GM19035 (cell line): ENCODE results near the gene KIF16B.
"Not testable (repeated sequence)": the region's sequence is repeated elsewhere in the genome, so short reads cannot be mapped to it uniquely, and the experiment has no call there.

ENCODE experiments used
- ATAC-seq: cut with Tn5 transposase; IDR thresholded peaks from one replicate; pipeline ENCODE4 v1.9.1; 2021; ENCODE audit not compliant: unreplicated experiment

KIF16B gene

DNA sequence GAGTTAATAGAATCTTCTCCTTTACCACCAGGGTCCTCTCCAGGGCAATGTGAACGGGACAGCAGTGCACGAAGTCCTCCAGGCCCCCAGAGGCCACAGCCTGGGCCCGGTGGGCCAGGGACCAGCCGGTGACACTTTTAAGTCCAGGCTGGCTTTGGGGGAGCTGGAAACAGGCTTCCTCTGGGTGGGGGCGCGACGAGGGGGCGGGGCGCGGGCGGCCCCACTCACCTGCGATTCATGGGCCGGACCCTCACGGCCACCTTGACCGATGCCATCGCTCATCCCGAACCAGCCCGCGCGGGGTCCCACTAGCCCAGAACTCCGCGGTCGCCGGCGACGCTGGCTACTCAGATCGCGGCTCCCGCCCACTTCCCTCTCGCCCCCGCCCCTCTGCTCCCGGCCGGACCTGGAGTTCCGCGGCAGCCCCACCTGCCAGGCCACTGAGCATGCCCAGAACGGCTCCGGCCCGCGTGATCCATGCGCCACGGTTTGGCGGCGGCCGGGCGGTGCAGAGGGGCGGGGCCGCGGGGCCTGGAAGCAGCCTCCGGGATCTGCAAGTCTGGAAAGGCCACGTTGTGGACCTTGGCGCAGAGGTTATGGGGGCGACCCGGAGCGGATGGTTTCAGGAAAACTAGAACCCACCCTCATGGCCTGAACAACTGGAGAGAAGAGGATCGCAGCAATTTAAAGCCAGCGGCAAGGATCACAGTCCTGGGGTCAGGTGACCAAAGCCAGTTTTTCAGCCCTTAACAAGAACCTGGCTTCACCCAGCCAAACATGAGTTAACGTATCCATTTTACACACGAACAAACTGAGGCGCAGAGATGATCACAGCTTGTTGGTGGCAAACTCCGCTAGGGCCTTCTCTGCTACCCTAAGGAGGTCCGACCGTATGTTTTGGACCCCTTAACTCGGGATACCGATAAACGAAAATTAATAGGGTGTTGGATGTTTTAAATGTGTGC, at the start of gene KIF16B:
KIF16B (minus strand) TSS at position 448 of the 965 bp plus-strand sequence; CDS start at position 275, 173 bp downstream.
- peak; percentile 83 for ATAC-seq

DNA sequence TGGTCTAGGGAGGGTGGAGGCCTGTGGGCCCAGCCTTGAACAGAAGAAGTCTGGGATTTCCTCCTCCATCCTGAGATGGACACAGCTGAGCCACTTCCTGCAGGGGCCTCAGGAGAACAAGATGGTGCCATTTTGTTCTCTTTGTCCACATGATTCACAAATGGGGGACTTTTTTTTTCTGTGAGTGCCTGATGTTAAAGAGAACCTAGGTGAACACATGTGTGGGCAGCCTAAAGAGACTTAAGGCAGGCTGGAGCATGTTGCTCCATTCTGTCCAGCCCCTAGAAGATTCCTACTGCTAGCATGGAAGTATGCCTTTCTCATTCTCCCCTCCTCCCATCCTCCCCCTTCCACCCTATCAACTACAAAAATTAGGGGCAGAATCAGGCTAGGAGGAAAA, 49.3 kb upstream of the KIF16B start:
- no peak for ATAC-seq

GRCh38 chr20:16621435-16622141, 48.3 kb upstream of the KIF16B start:
- ATAC-seq, result no peak

DNA sequence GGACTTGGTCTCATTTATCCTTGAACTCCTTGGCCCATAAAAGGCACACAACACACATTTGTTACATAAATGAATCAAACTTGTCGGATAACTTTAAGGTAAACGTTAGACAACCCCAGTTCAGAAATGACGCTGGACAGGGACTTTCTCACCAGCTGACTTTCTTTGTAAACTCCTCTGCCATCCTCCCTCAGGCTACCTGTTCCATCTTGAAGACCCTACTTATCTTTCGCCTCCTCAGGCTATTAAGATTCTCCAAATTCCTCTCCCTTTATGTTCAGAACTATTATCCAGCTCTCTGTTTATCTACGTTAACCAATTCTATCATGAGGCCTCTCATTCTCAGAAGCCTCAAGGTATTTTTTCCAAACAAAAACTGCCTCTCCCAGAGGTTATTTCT, 47.7 kb upstream of the KIF16B start:
- no peak for ATAC-seq

GRCh38 chr20:16619953-16620352, 46.7 kb upstream of the KIF16B start:
- no peak for ATAC-seq

DNA sequence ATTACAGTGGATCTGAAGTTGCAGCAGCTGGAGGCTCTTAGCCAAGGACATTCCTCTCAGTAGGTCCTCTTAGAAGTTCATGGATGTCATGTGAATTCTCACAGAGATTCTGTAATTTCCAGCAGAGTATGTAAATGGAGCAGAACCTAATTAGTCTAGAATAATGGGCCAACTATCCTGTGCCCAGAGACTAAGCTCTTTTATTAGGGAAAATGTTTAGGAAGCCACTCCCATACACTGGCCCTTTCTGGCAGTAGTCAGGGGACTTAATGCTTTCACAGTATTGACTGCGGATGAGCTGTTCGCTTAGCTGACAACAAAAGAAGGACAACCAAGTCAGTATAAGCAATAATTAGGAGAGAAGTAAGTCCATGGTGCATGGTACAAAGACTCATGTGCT, 43.8 kb upstream of the KIF16B start:
- ATAC-seq, result no peak

GRCh38 chr20:16616317-16616716, 43.1 kb upstream of the KIF16B start:
- no peak for ATAC-seq

- ATAC-seq, result no peak
Measured at GRCh38 chr20:16615199-16615598, 42.0 kb upstream of the KIF16B start.

DNA sequence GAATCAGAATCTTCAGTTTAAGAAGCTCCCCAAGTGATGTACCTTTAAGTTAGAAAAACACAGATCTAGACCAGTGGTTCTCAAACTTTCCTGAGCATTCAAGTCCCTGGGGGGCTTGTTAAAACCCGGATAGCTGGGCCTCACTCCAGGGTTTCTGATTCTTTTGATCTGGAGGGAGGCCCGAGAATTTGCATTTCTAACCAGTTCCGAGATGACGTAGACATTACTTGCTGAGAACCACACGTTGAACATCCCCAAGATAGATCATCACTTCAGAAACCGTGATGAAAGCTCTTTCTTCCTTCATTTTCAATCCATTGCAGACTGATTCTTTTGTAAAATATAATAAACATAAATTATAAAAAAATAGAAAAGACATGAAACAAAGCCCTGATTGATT, 40.7 kb upstream of the KIF16B start:
- no peak for ATAC-seq

GRCh38 chr20:16612706-16613105, 39.5 kb upstream of the KIF16B start:
- no peak for ATAC-seq

DNA sequence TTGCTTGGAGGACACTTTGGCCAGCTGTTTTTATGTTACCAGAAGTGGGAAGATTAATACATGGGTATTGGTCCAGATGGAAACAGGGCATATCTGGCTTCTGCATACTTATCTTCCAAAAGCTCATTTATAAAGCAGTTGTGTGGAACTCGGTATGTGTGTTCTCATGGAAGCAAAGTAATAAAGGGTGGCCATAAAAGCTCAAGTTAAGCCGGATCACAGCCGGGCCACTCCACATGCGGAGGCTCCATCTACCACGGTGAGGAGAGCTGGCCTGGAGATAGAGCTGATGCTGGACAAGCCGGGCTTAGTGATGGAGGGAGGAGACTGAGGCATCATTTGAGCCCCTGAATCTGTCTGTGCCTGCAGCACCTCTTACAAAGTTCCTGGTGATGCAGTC, 38.6 kb upstream of the KIF16B start:
- no peak for ATAC-seq

DNA sequence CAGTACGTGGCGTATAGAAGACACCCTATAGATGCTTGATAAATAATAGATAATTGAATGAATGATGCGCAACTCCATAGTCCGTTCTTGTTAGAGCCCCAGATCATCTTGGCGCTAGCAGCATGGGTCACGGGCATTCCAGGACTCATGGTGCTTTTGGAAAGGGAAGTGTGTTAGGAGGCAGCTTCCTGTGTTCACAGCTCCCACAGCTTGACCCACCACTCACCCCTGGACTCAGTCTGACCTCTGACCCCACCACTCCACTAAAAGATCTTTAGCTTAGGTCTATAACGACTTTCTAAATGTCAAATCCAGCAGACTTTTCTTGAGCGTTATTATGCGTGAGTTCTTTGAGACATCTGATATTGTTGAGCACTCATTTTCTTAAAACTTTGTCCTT, 35.8 kb upstream of the KIF16B start:
- no peak for ATAC-seq

- no peak for ATAC-seq
Measured at GRCh38 chr20:16608277-16608650, 35.0 kb upstream of the KIF16B start.

DNA sequence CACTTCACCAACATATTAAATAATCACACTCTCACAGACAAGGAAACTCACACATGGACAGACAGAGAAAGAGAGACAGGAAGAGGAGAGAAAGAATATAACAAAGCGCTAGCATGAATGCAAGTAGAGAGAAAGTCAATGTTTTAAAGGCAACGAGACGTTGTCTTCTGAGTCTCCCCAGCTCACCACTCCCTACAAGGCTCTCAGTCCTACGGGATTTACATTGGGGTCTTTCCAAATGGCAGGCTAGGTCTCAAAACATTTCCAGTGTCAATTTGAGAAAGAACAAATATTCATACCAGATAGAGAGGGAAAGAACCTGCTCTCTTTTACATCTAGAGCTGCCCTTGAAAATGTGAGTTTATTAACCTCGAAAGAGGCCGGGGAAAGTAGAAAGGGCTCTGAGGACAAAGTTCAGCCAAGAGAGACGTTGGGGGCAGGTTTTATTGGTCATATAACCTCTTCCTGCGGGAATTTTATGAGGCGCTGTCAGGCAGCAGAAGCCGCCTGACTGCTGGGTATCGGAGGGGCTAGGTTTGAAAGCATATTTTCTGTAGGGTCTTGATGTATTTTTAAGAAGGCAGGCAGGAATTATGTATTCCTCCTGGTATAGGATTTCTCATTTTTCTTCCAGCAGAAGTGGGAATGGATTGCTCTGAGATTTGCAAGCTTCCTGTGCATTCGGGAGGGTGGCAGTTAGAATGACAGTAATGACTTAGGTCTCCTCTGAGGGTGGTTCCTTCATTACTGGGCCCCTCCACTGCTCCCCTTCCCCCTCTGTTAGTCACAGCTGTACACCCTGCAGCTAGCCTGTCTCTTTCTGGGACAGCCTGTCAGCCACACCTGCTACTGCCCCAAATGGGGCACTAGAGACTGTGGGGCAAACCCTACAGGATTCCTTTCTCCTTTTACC, 34.4 kb upstream of the KIF16B start:
- no peak for ATAC-seq

DNA sequence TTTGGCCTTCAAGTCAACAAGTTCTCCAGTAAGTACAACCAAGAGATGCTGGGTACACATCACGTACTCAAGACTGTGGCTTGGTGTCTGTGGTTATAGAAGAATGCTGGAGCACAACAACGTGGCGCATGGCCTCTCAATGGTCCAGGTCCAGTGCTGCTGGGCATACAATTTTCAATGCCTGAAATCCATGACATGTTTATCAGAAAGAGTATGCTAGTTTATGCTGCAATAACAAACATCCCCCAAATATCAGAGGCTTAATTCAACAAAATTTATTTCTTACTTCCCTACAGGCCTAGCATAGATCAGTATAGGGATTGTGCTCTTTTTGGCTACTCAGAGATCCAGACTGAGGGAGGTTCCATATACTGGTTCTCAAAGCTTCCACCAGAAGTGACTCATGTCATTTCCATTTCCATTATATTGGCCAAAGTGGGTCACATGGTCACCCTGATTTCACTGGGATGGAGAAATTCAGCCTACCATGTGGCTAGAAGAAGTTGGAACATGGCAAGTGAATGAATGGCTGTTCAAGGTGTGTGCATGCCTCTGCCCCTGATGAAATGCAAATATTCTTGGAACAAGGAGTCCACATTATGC, 33.3 kb upstream of the KIF16B start:
- no peak for ATAC-seq

DNA sequence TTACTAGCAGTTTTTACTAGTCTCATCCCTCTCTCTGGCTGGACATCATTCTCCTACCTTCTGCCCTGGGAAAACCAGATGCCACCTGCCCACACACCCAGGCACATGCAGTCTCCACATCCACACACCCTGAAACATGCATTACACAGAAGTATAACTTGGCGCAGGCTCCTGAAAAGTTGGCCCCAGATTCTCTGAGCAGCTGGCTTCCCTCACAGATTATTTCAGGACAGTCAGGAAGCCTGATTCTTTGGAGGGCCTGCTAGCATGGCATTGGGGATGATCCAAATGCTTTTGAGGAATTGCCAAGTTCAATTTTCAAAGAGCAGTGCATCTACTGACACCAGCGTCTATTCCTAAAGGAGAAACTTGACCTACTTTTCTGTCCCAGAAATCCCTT, 27.8 kb upstream of the KIF16B start:
- ATAC-seq, result no peak

GRCh38 chr20:16599257-16599656, 26.0 kb upstream of the KIF16B start:
- no peak for ATAC-seq

DNA sequence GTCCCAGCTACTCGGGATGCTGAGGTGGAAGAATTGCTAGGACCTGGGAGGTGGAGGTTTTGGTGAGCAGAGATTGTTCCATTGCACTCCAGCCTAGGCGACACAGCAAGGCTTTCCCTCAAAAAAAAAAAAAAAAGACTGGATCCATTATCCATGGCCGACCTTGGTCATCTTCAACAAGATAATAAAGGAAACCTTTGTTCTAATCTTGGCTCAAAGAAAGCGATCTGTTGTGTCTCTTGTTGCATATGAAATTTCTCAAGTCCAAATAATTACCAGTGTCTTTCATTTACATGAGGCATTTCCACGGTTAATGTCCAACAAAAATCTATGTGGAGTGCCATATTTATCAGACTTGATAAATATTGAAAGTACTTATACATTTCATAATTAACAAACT, 23.7 kb upstream of the KIF16B start:
- no peak for ATAC-seq

DNA sequence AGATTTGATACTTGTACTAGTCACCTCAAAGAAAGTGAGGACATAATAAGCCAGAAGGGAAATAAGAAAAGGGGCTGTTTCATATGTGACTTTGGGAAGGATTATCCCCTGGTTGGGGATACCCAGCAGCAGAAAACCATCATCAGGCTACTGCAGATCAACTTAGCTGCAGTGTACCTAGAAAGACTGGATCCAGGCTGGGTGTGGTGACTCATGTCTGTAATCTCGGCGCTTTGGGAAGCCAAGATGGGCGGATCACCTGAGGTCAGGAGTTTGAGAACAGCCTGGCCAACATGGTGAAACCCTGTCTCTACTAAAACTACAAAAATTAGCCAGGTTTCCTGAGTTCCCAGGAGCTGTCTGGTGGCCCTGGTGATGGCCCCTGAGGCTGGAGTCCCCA, 23.2 kb upstream of the KIF16B start:
- not testable (repeated sequence) for ATAC-seq

- no peak for ATAC-seq
Measured at GRCh38 chr20:16595376-16595775, 22.1 kb upstream of the KIF16B start.
